Right lobe of liver (tissue), 4 donors: ENCODE data around the gene UBL7.

ENCODE experiments used
- CTCF ChIP-seq, 4 donors: fragments of 200-600 bp in 3 of 4; fragments of 450-650 bp in 1 of 4; IDR thresholded peaks; one replicate each; pipeline versions ENCODE4 v1.5.1 to v1.8.0; 2016 to 2022; ENCODE audit warnings: antibody characterized with exemption in 4 of 4, mild to moderate bottlenecking in 2 of 4
- POLR2A ChIP-seq: fragments of 450-650 bp; IDR thresholded peaks from one replicate; pipeline ENCODE4 v1.6.1; 2017; ENCODE audit warnings: antibody characterized with exemption, mild to moderate bottlenecking
- donor health status: DM: no; HTN: no; CAD: no.
- donor health status: DM: no; HTN: no; CAD: no.
- donor health status: DM: no; HTN: yes; CAD: no.

- TF ChIP-seq CTCF (IDR thresholded peaks at IDR 0.05) (peak; percentile 20 to 53 (median 26)), POLR2A (peak; percentile 93)
Observed at GRCh38 chr15:74460871-74461846, at the start of gene UBL7.
